Breast epithelium (tissue), 3 donors: Measurements from ENCODE around the gene FAM50B.

Experiments
- CTCF ChIP-seq, 3 donors: fragments of 450-650 bp; IDR thresholded peaks; one replicate each; pipeline ENCODE4 v1.5.1; 2016 to 2017; ENCODE audit warnings: antibody characterized with exemption in 3 of 3, mild to moderate bottlenecking in 3 of 3, moderate library complexity in 3 of 3
- POLR2A ChIP-seq: fragments of 450-650 bp; IDR thresholded peaks from one replicate; pipeline ENCODE4 v1.6.1; 2016; ENCODE audit warnings: antibody characterized with exemption, mild to moderate bottlenecking, moderate library complexity
- POLR2AphosphoS5 ChIP-seq, 3 donors: sonication (generic); formaldehyde crosslinking; IDR thresholded peaks; one replicate each; pipeline ENCODE4 v1.6.1; 2017; ENCODE audit warnings: antibody characterized with exemption in 3 of 3

- TF ChIP-seq CTCF (IDR thresholded peaks at IDR 0.05): peak in 1 of 3 donors; percentile 30
- no peak for TF ChIP-seq POLR2AphosphoS5 (IDR thresholded peaks at IDR 0.05)
- no peak for TF ChIP-seq POLR2A
These were observed 23.8 kb upstream of the FAM50B start for GRCh38 chr6:3825331-3825831.
